IPS DF 4.7 (cell line): ENCODE measurements around the gene CTLA4.
"Not testable (repeated sequence)": the region's sequence is repeated elsewhere in the genome, so short reads cannot be mapped to it uniquely, and the experiment has no call there.

ENCODE experiments used
- DNase-seq: peaks from one replicate; pipeline ENCODE4 v3.0.0-alpha.2; 2013; ENCODE audit warnings: low spot score; ENCODE audit errors: extremely low read depth

CTLA4 gene

GRCh38 chr2:203857656-203858055 is 9.9 kb upstream of the CTLA4 start:
- DNase-seq = no peak

GRCh38 chr2:203858176-203858575 is 9.4 kb upstream of the CTLA4 start:
- no peak for DNase-seq

- DNase-seq = no peak
Measured at GRCh38 chr2:203859030-203859789, 8.4 kb upstream of the CTLA4 start.

DNA sequence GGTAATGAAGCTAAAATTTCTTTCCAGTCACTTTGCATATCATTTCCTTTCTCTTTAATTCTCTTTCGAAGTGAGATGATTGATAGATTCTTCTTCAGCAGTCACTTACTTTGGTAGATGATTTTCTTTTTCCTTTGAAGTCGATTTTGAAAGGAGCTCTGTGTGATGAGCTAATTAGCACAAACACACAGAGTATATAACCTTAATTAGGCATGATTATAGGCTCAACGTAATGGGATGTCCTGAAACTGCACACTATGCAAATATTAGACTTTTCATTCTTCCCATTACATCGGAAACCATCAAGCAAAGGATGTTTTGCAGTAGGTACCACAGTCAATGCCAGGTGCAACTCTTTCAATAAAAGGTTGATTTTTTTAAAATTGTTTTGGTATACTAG is 6.4 kb upstream of the CTLA4 start:
- no peak for DNase-seq

DNA sequence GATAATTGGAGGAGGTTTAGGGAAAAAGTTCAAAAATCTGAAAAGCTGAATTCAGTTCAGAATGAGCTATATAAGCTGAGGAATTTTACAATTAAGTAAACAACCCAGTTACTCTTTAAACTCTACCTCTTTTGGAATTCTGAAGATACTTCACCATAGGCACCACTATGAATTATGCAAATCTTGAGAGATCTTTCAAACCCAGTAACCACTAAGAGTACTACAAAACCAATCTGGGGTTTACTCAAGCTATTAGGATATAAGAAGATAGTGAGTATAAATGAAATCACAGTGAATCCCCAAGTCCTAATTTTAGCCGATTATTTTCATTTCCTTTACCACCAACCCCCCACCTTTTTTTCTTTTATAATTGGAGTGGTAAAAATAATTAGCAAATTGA is 6.0 kb upstream of the CTLA4 start:
- no peak for DNase-seq

DNA sequence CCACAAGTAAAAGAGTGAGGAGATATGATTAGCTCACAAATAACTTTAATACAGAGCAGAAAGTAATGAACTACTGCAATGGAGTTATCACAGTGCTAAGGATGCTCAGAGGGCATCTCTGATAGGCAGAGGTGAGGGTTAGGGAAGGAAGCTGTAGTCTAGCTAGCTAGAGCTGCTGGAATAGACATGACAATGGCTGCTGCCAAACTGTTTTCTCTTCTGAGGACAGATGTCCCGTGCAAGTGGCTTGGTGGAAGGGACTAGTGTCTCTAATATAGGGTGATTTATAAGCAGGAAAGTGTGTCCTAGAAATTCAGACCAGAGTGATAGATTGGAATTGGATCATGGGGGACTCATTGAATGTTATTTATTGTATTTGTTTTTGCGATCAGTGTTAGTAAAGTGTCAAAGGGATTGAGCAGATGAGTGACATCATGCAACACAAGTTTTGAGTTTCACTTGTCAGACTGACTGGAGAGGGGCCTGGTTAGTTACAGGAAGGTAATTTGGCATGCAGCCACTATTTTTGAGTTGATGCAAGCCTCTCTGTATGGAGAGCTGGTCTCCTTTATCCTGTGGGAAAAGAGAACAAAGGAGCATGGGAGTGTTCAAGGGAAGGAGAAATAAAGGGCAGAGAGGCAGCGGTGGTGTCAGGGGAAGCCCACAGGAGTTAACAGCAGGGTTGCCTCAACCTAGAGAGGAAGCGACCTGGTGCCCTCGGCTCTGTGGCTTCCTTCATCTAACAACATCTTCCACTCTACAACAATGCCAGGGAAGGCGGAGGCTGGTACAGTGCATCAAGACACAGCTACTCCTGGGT is 1.9 kb downstream of the CTLA4 start:
- DNase-seq = no peak

- no peak for DNase-seq
Measured at GRCh38 chr2:203870481-203870880, 2.9 kb downstream of the CTLA4 start.

DNA sequence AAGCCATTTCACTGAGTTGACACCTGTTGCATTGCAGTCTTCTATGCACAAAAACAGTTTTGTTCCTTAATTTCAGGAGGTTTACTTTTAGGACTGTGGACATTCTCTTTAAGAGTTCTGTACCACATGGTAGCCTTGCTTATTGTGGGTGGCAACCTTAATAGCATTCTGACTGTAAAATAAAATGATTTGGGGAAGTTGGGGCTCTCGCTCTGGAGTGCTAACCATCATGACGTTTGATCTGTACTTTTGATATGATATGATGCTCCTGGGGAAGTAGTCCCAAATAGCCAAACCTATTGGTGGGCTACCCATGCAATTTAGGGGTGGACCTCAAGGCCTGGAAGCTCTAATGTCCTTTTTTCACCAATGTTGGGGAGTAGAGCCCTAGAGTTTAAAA is 3.4 kb downstream of the CTLA4 start:
- DNase-seq = no peak

DNA sequence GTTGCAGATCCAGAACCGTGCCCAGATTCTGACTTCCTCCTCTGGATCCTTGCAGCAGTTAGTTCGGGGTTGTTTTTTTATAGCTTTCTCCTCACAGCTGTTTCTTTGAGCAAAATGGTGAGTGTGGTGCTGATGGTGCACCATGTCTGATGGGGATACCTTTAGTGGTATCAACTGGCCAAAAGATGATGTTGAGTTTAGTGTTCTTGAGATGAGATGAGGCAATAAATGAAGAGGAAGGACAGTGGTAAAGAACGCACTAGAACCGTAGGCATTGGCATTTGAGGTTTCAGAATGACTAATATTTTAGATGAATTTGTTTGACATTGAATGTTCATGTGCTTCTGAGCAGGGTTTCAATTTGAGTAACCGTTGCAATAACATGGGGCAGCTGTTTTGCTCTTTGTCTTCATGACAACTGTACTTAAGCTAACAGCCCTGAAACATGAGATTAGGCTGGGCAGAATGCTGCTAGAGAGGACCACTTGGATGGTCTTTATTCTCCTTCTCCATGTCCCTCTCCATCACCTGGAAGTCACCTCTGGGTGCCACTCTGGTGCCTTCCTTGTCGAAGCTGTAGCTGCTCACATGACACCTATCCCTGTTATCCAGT is 3.9 kb downstream of the CTLA4 start:
- DNase-seq = no peak

DNA sequence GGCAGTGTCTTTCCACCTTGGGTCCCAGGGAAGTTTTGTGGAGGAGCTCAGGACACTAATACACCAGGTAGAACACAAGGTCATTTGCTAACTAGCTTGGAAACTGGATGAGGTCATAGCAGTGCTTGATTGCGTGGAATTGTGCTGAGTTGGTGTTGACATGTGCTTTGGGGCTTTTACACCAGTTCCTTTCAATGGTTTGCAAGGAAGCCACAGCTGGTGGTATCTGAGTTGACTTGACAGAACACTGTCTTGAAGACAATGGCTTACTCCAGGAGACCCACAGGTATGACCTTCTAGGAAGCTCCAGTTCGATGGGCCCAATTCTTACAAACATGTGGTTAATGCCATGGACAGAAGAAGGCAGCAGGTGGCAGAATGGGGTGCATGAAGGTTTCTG is 5.9 kb downstream of the CTLA4 start:
- no peak for DNase-seq

GRCh38 chr2:203873921-203874631 is 6.5 kb downstream of the CTLA4 start:
- DNase-seq = no peak

- DNase-seq = no peak
Measured at GRCh38 chr2:203875471-203875870, 7.9 kb downstream of the CTLA4 start.

GRCh38 chr2:203876328-203876727 is 8.8 kb downstream of the CTLA4 start:
- no peak for DNase-seq

DNA sequence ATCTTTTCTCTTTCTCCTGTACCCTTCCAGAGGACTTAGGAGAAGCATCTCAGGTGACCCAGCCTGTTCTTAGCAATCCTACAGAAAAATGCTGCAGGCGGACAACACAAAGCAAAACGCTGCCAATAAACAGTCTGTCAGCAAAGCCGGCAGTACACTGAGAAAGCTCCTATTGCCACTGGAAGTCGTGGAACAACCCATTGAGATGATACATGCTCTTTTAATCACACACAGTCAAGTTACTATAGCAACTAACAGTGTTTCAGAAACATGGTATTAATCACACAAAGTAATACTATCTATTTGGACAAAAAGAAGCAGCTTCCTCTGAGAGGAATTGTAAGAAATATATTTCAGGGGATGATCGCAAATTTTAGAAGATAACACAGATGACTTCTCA is 10.5 kb downstream of the CTLA4 start:
- DNase-seq = no peak

DNA sequence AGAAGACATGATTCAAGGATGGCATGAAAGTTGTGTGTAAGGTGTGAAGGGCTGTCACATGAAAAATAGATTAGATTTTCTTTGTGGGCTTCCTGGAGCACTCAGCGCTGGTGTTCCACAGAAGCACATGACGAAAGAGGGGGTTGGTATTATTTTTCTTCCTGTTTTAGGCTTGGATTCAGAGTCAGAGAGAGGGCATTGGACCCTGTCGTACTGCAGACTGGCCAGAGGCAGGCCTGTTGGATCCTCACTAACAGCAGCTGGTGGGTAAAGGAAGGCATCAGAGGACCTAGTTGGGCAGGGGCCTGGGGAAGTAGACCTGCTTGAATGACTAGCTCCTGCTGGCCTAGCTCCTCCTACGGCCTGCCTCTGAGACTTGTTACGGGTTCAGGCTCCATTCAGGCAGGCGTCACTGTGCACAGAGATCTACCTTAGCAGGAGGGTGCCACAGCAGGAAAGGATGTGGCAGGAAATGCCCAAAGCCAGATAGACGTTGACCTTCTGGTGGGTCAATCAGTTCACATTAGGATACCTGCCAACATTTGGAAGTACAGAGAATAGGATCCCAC is 13.1 kb downstream of the CTLA4 start:
- no peak for DNase-seq

- DNase-seq = not testable (repeated sequence)
Measured at GRCh38 chr2:203881185-203881584, 13.6 kb downstream of the CTLA4 start.

DNA sequence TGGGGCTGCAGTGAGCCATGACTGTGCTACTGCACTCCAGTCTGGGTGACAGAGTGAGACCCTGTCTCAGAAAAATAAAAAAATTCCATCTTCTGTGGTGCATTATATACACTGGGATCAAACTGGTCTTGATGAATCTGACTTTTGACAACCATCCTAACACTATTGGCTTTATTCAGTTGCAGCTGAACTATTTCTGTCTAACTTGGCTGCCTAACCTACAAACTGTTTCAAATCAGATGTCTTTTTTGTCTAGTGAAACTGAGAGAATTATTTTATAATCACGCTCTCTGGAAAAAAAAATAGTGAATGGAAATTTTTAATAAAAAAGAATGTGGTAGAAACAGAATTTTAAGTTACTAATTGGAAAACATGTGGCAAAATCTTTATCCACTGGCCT is 15.0 kb downstream of the CTLA4 start:
- DNase-seq = no peak

GRCh38 chr2:203886661-203887151 is 19.1 kb downstream of the CTLA4 start:
- no peak for DNase-seq

DNA sequence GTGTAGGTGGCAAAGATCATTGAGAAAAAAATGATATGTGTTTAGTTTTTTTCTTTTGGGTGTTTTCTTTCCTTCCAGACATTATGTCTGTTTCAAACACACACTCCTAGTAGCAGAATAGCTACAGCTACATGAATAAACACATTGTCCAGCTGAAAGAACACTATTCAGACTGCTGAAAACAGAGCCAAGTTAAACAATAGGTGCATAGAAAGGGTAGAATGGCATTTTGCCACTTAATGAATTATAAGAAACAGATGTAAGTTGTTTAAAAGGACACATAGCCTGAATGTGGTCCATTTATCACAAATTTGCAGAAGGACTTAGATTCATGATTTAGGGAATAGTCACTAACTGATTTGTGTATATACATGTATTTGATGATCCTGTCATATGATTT is 20.1 kb downstream of the CTLA4 start:
- no peak for DNase-seq

- DNase-seq = no peak
Measured at GRCh38 chr2:203889542-203889941, 22.0 kb downstream of the CTLA4 start.

DNA sequence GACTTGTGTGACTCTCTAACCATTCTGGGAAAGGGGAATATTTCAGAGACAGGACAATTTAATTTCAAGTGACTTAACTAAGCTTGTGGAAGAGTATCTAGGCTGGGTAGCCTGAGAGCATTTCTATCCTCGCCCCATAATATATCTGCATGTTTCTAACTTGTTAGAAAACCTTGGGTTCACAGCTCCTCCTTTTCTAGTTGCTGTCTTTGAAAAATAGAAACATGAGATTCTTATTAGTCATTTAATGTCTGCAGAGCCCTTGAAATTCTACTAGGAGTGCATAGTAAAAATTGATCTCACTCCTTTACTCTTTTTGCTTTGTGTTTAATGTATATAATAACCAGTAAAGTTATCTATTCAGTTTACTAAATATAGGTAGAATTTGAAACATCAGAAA is 22.4 kb downstream of the CTLA4 start:
- DNase-seq = no peak
